ENCODE measurements around the gene APOA1.

The APOA1 gene

DNA sequence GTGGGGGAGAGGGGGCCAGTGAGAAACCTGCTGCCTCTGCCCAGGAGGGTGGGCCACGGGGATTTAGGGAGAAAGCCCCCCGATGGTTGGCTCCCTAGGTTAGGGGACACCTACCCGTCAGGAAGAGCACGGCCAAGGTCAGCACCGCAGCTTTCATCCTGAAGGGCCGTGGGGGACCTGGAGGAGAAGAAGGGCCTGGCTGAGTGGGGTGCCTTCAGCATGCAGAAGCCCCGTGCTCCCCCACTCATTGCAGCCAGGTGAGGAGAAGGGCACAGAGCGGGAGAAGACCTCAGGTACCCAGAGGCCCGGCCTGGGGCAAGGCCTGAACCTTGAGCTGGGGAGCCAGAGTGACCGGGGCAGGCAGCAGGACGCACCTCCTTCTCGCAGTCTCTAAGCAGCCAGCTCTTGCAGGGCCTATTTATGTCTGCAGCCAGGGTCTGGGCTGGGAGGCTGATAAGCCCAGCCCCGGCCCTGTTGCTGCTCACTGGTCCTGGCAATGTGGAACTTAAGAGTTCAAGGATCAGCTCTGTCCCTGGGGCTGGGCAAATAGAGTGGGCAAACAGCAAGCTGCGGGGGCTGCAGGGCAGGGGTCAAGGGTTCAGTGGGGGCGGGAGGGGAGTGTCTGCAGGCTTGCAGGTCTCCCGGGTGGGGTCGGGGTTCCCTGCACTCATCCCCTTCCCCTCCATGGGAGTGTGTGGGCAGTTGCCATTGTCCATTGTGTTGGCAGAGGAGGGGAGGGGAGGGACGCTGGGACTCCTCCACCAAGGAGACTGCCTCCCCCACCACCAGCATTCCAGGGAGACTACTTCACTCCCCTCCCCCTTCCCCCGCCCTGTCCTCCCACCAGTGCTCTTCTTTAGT, at the start of gene APOA1:
Gene APOA1, minus strand, starts transcription at position 392 of the 861 bp plus-strand sequence. Its CDS starts 235 bp downstream, at position 157.
- TF ChIP-seq, protein P1, sequence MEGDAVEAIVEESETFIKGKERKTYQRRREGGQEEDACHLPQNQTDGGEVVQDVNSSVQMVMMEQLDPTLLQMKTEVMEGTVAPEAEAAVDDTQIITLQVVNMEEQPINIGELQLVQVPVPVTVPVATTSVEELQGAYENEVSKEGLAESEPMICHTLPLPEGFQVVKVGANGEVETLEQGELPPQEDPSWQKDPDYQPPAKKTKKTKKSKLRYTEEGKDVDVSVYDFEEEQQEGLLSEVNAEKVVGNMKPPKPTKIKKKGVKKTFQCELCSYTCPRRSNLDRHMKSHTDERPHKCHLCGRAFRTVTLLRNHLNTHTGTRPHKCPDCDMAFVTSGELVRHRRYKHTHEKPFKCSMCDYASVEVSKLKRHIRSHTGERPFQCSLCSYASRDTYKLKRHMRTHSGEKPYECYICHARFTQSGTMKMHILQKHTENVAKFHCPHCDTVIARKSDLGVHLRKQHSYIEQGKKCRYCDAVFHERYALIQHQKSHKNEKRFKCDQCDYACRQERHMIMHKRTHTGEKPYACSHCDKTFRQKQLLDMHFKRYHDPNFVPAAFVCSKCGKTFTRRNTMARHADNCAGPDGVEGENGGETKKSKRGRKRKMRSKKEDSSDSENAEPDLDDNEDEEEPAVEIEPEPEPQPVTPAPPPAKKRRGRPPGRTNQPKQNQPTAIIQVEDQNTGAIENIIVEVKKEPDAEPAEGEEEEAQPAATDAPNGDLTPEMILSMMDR (IDR thresholded peaks at IDR 0.05) = no peak

DNA sequence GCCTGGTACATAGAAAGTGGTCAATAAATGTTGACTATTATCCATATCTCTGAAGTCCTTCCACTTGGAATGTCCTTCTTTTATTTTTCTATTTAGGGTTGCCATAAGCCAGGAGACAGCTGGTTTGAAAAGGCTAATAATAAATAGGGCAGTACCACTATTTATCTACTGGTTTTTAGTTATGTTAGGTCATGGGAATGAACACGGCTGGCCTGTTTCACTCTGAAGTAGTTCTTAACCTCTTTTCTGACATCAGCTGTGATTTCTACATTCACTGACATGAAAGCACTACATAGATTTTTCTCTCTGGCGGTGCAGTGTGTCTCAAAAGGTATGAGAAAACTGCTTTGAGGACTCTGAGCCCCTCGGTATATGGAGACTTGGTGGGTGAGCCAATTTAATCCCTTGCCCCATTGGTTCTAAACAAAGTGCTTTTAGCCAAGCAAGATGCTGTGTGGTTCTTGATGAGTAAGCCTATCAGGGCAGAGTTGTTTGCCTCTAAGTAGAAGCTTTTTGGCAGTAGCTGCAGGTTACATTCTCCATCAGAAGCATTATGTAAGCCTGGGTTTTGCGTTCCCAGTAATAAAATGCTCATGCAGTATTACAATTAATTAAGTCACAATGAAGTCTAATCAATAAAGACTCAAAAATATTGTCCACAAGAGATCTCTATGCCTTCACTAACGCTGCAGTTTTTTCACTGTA, 48.7 kb upstream of the APOA1 start:
- TF ChIP-seq, protein P1 (IDR thresholded peaks at IDR 0.05) = no peak

DNA sequence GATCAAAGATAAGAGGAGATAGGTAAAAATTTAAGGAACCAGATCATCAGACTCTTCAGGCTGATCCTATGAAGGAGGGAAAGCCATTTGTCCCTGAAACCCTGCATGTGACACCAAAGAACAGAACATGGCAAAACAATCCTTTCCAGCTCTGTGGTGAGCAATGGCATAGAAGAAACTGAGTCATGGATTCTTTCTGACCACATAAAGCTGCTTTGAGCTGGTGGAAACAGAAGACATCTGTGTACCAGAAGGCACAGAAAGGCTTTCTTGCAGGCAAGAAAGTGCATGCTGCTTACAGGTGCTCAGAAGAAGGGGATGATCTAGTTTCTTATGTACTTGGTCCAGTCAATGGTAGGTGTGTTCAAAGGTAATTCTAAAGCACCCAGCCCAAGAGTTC, 45.0 kb upstream of the APOA1 start:
- TF ChIP-seq, protein P1 (IDR thresholded peaks at IDR 0.05) = no peak

DNA sequence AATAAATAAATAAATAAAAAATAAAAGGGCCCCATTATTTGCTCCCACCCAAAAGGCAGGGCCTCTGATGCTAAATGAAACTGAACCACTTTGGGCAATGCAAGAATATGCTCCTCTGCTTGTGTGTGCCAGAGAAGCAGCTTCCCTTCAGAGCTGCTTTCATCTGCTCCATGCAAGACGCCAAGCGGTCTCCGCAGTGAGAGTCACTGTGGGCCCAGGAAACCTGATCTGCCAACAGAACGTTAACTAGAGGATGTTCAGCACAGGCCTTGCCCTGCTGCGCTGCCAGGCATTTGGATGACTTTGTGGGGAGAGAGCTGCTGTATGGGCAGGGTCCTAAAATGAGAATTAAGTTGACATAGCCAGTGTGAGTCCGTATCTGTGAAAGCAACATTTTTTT, 43.7 kb upstream of the APOA1 start:
- TF ChIP-seq, protein P1 (IDR thresholded peaks at IDR 0.05) = no peak

- TF ChIP-seq, protein P1 (IDR thresholded peaks at IDR 0.05) = peak; percentile 82
Observed at GRCh38 chr11:116879800-116880625, 42.6 kb upstream of the APOA1 start.

DNA sequence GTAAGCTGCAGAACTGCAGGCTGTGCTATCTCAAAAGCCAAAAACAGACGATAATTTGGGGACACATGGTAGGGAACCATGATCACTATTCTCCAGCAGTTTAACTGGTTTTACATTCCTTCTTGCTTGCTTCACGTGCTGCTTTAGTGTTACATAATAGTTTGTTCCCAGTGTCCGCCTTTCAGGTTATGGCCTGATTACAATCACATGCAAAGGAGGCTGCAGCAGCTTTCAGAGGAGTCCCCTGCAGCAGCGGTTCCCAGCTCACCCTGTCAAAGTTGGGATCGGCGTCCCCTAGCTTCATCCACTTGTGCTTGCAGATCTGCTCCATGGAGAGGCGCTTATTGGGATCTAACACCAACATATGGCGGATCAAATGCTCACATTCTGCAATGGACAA, 39.2 kb upstream of the APOA1 start:
- TF ChIP-seq, protein P1 (IDR thresholded peaks at IDR 0.05) = no peak

GRCh38 chr11:116875194-116875593, 37.8 kb upstream of the APOA1 start:
- TF ChIP-seq, protein P1 (IDR thresholded peaks at IDR 0.05) = no peak

All from LNCAP (cell line).